GM12875 (cell line): ENCODE results near the gene CDH20.

Experiments used
- H3K4me3 ChIP-seq: one replicate; pipeline ENCODE4 v1.5.1; 2011; ENCODE audit warnings: low read depth, low read length, control low read depth
- CTCF ChIP-seq: IDR thresholded peaks from 2 replicates; pipeline ENCODE4 v1.5.1; 2011; ENCODE audit warnings: low read depth, mild to moderate bottlenecking, control low read depth, inconsistent platforms, low read length, moderate library complexity, borderline replicate concordance; ENCODE audit not compliant: insufficient read depth

CDH20 gene

DNA sequence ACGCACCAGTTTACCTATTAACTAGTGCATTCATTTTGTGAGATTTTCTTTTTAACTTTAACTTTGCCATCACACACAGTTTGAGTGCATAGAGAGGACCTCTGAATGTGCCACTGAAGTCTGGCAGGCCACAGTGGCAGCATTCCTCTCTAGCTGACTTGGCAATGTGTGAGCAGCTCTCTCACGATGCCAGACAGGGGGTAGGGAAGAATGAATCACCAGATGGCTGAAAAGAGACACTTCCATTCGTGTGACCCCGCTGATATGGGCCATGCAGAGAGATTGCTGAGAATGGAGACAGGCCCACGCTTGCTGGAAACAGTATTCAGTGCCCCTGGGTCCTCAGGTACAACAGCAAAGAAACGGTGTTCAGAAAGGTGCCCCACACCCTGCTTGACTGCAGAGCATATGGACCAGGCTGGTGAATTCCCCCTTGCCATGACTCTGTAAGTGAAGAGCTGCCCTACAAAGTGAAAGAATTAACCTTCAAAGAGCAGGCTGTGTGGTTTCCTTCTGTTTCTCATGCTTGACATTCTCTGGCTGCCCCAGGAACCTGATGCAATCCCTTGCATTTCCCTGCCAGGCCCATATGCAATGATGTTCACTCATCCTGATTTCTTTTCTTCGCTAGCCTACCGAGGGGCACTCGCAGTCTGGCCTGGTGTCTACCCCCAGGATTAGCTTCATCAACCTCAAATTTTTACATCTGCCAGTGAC is 236.1 kb downstream of the CDH20 start:
- H3K4me3 ChIP-seq: no peak overlapping the region
- no peak for TF ChIP-seq CTCF

- TF ChIP-seq CTCF: no peak
- no peak overlapping the region for H3K4me3 ChIP-seq
Measured at GRCh38 chr18:61570070-61570469, 236.8 kb downstream of the CDH20 start.

GRCh38 chr18:61572084-61572655 is 238.9 kb downstream of the CDH20 start:
- H3K4me3 ChIP-seq: no peak overlapping the region
- TF ChIP-seq CTCF: no peak

DNA sequence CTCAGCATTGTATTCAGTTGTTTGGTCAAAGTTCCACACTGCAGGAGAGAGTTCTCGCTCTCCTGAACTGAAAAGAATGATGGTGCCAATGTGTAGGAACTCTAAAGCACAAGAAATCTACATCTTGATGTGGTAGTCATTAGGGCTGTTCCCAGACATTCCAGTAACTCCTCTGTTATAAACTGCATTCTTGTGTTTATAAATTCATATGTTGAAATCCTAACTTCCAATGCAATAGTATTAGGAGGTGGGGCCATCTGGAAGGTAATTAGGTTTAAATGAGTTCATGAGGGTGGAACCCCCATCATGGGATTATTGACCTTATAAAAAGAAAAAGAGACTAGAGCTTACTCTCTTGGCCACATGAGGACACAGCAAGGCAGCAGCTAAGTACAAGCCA is 239.6 kb downstream of the CDH20 start:
- no peak overlapping the region for H3K4me3 ChIP-seq
- TF ChIP-seq CTCF: no peak

- H3K4me3 ChIP-seq: no peak overlapping the region
- TF ChIP-seq CTCF: no peak
Measured at GRCh38 chr18:61574665-61575064, 241.4 kb downstream of the CDH20 start.

DNA sequence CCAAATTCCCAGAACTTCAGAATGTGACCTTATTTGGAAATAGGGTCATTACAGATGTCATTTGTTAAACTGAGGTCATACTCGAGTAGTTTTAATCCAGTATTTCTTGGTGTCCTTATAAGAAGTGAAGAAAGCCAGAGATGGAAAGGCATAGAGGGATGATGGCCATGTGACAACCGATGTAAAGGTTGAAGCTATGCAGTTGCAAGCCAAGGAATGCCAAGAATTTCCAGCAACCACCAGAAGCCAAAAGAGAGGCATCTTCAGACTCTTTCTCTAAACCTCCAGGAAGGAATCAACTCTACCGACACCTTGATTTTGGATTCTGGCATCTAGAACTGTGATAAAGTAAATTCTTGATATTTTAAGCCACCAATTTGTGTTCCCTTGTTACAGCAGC is 242.2 kb downstream of the CDH20 start:
- TF ChIP-seq CTCF: no peak
- H3K4me3 ChIP-seq: no peak overlapping the region

DNA sequence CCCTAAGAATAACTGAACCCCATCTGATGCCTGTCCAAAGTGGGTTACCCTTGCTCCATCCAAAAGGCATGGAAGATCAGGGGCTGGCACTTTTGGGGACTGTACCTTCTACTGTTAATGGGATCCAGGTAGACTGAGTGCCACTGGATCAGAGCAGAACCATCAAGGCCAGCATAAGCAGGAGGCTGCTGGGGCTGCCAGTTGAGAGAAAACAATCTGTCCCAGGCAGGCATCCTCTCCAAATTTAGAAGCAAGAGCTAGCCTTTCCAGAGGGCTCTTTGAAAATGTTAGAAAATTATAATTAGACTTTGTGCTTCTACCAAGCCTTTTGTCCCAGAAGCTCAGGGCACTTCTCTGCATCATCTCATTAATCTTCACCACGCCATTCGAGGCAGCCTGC is 245.6 kb downstream of the CDH20 start:
- no peak for TF ChIP-seq CTCF
- H3K4me3 ChIP-seq: no peak overlapping the region
